Type B pancreatic cell (in vitro differentiated cells): ENCODE data around the gene DDX51. TPM values are rescaled to one million over a fixed set of nuclear protein-coding genes. Genes with fewer than 3 reads are reported as not detected.

Experiments used
- DNase-seq: peaks from one replicate; pipeline ENCODE4 v3.0.0; 2021; ENCODE audit warnings: mixed read lengths; ENCODE audit not compliant: unreplicated experiment; ENCODE audit errors: extremely low spot score
- H3K27ac Mint-ChIP-seq: 2 replicates; pipeline ENCODE4 v1.8.0; 2021; ENCODE audit warnings: mild to moderate bottlenecking, mixed read lengths
- H3K27me3 Mint-ChIP-seq: 2 replicates; pipeline ENCODE4 v1.8.0; 2021; ENCODE audit warnings: mixed read lengths
- H3K36me3 Mint-ChIP-seq: 2 replicates; pipeline ENCODE4 v1.8.0; 2021; ENCODE audit warnings: mixed read lengths
- H3K4me1 Mint-ChIP-seq: one replicate; pipeline ENCODE4 v1.8.0; 2021; ENCODE audit warnings: mixed read lengths; ENCODE audit not compliant: unreplicated experiment
- H3K4me3 Mint-ChIP-seq: 2 replicates; pipeline ENCODE4 v1.8.0; 2021; ENCODE audit warnings: mild to moderate bottlenecking, mixed read lengths
- H3K9me3 Mint-ChIP-seq: 2 replicates; pipeline ENCODE4 v1.8.0; 2021; ENCODE audit warnings: mixed read lengths
- CTCF ChIP-seq: fragments of 200-600 bp; sonication (generic); conservative IDR thresholded peaks from 2 replicates; pipeline ENCODE4 v1.5.0; 2021; ENCODE audit warnings: antibody characterized with exemption, mild to moderate bottlenecking
- total RNA-seq: library from RNA; stranded (reverse); gene quantifications from 2 replicates; pipeline ENCODE4 v1.2.1, GENCODE V29; 2021; ENCODE audit warnings: low replicate concordance

The DDX51 gene
- total RNA-seq, 1 donor from 2014 or later, result 30.5 TPM

- Mint-ChIP-seq H3K4me3 (no peak overlapping the region), H3K27me3 (peaks cover 19% of the 10 kb centered on the region), H3K27ac (no peak overlapping the region), H3K36me3 (no peaks in the 10 kb centered on the region), H3K9me3 (no peaks in the 10 kb centered on the region), H3K4me1 (peaks cover 10% of the 10 kb centered on the region)
- no peak for TF ChIP-seq CTCF
- DNase-seq, result no peak
Measured at GRCh38 chr12:132170094-132170636, 26.0 kb upstream of the DDX51 start.

- Mint-ChIP-seq H3K27ac (no peak overlapping the region), H3K4me1 (peaks cover 5% of the 10 kb centered on the region), H3K36me3 (no peaks in the 10 kb centered on the region), H3K9me3 (no peaks in the 10 kb centered on the region), H3K27me3 (peaks cover 16% of the 10 kb centered on the region), H3K4me3 (no peak overlapping the region)
- no peak for DNase-seq
- no peak for TF ChIP-seq CTCF
Measured at GRCh38 chr12:132169376-132169775, 25.3 kb upstream of the DDX51 start.

- no peak for TF ChIP-seq CTCF
- DNase-seq, result no peak
- no peaks in the 10 kb centered on the region for H3K9me3 Mint-ChIP-seq
- peaks cover 20% of the 10 kb centered on the region for H3K27me3 Mint-ChIP-seq
- peaks cover 5% of the 10 kb centered on the region for H3K4me1 Mint-ChIP-seq
- H3K27ac Mint-ChIP-seq, result no peak overlapping the region
- H3K4me3 Mint-ChIP-seq, result no peak overlapping the region
- H3K36me3 Mint-ChIP-seq, result no peaks in the 10 kb centered on the region
Measured at GRCh38 chr12:132168311-132169031, 24.4 kb upstream of the DDX51 start.

GRCh38 chr12:132167611-132168310 lies 23.6 kb upstream of the DDX51 start:
- H3K4me1 Mint-ChIP-seq, result peaks cover 5% of the 10 kb centered on the region
- no peaks in the 10 kb centered on the region for H3K9me3 Mint-ChIP-seq
- H3K36me3 Mint-ChIP-seq, result no peaks in the 10 kb centered on the region
- H3K4me3 Mint-ChIP-seq, result no peak overlapping the region
- H3K27me3 Mint-ChIP-seq, result peaks cover 14% of the 10 kb centered on the region
- TF ChIP-seq CTCF, result no peak
- no peak overlapping the region for H3K27ac Mint-ChIP-seq
- DNase-seq, result no peak

- Mint-ChIP-seq H3K27me3 (peaks cover 14% of the 10 kb centered on the region), H3K4me3 (no peak overlapping the region), H3K9me3 (no peaks in the 10 kb centered on the region), H3K4me1 (peaks cover 5% of the 10 kb centered on the region), H3K27ac (no peak overlapping the region), H3K36me3 (no peaks in the 10 kb centered on the region)
- no peak for DNase-seq
- no peak for TF ChIP-seq CTCF
Measured at GRCh38 chr12:132166801-132167591, 22.9 kb upstream of the DDX51 start.
